ENCODE measurements around the gene ITPR1. TPM values are rescaled to one million over a fixed set of nuclear protein-coding genes. Genes with fewer than 3 reads are reported as not detected.

ITPR1 gene
- total RNA-seq, 2 experiments from 2014 or later = 84.4 to 104 TPM

- H3K9me2 ChIP-seq (ENCODE audit: insufficient read depth, low read length) = no peaks in the 10 kb centered on the region
- no peaks in the 10 kb centered on the region for H4K20me1 ChIP-seq (ENCODE audit: insufficient read depth, low read length)
- no peak for DNase-seq (ENCODE audit: low spot score)
- ChIA-PET CTCF (ENCODE audit: unreplicated experiment) (interaction anchor here (0.5 kb wide), 1 partner anchor 590 kb away, joined by 3 read pairs; no protein-coding TSS in a partner anchor), POLR2A (interaction anchor here (0.5 to 0.6 kb wide), 3 partner anchors 96 to 394 kb away, joined by 3 to 4 read pairs (median 3); no protein-coding TSS in a partner anchor)
- no peak overlapping the region for H3K27ac ChIP-seq (ENCODE audit: low read depth, low read length, poor library complexity, severe bottlenecking)
- no peaks in the 10 kb centered on the region for H3K79me2 ChIP-seq (ENCODE audit: insufficient read depth, low read depth, low read length)
- TF ChIP-seq EZH2phosphoT487 (IDR thresholded peaks at IDR 0.05; ENCODE audit: borderline replicate concordance, low read depth, low read length) (no peak), CTCF (conservative IDR thresholded peaks at IDR 0.05; ENCODE audit: low read length) (no peak)
- H3K36me3 ChIP-seq (ENCODE audit: insufficient read depth, low read length) = peaks cover 61% of the 10 kb centered on the region
- no peaks in the 10 kb centered on the region for H3K4me1 ChIP-seq (ENCODE audit: insufficient read depth, low read length, poor library complexity, severe bottlenecking)
- no peak overlapping the region for H2AFZ ChIP-seq (ENCODE audit: low read length)
- no peaks in the 10 kb centered on the region for H3K9me3 ChIP-seq (ENCODE audit: low read length)
- H3K4me3 ChIP-seq (ENCODE audit: low read depth, low read length, poor library complexity, severe bottlenecking) = no peak overlapping the region
- H3K4me2 ChIP-seq (ENCODE audit: low read length) = no peak overlapping the region
- BruUV-seq (replicated peaks) = no TSS peak
- intact Hi-C loops (cut with micrococcal nuclease; ENCODE audit: unreplicated experiment) = no loop called here
Observed at GRCh38 chr3:4716266-4716665, 223.1 kb downstream of the ITPR1 start.

GRCh38 chr3:4716706-4717362 is 223.7 kb downstream of the ITPR1 start:
- H3K4me2 ChIP-seq (ENCODE audit: low read length) = no peak overlapping the region
- H3K9me2 ChIP-seq (ENCODE audit: insufficient read depth, low read length) = no peaks in the 10 kb centered on the region
- H3K9me3 ChIP-seq (ENCODE audit: low read length) = no peaks in the 10 kb centered on the region
- H3K4me1 ChIP-seq (ENCODE audit: insufficient read depth, low read length, poor library complexity, severe bottlenecking) = no peaks in the 10 kb centered on the region
- intact Hi-C loops (cut with micrococcal nuclease; ENCODE audit: unreplicated experiment) = no loop called here
- no peak overlapping the region for H3K27ac ChIP-seq (ENCODE audit: low read depth, low read length, poor library complexity, severe bottlenecking)
- H2AFZ ChIP-seq (ENCODE audit: low read length) = no peak overlapping the region
- ChIA-PET POLR2A (interaction anchor here (0.5 to 0.6 kb wide), 3 partner anchors 95 to 395 kb away, joined by 3 to 4 read pairs (median 3); no protein-coding TSS in a partner anchor), CTCF (ENCODE audit: unreplicated experiment) (interaction anchor here (0.5 kb wide), 1 partner anchor 590 kb away, joined by 3 read pairs; no protein-coding TSS in a partner anchor)
- no peak for DNase-seq (ENCODE audit: low spot score)
- TF ChIP-seq CTCF (conservative IDR thresholded peaks at IDR 0.05; ENCODE audit: low read length) (no peak), EZH2phosphoT487 (IDR thresholded peaks at IDR 0.05; ENCODE audit: borderline replicate concordance, low read depth, low read length) (no peak)
- H4K20me1 ChIP-seq (ENCODE audit: insufficient read depth, low read length) = no peaks in the 10 kb centered on the region
- H3K36me3 ChIP-seq (ENCODE audit: insufficient read depth, low read length) = peaks cover 61% of the 10 kb centered on the region
- no peaks in the 10 kb centered on the region for H3K79me2 ChIP-seq (ENCODE audit: insufficient read depth, low read depth, low read length)
- BruUV-seq (replicated peaks) = no TSS peak
- no peak overlapping the region for H3K4me3 ChIP-seq (ENCODE audit: low read depth, low read length, poor library complexity, severe bottlenecking)

- Histone ChIP-seq H3K9me2 (ENCODE audit: insufficient read depth, low read length) (no peaks in the 10 kb centered on the region), H3K4me2 (ENCODE audit: low read length) (no peak overlapping the region), H3K79me2 (ENCODE audit: insufficient read depth, low read depth, low read length) (no peaks in the 10 kb centered on the region), H3K27ac (ENCODE audit: low read depth, low read length, poor library complexity, severe bottlenecking) (no peak overlapping the region), H3K4me3 (ENCODE audit: low read depth, low read length, poor library complexity, severe bottlenecking) (no peak overlapping the region), H3K9me3 (ENCODE audit: low read length) (no peaks in the 10 kb centered on the region), H4K20me1 (ENCODE audit: insufficient read depth, low read length) (no peaks in the 10 kb centered on the region), H2AFZ (ENCODE audit: low read length) (no peak overlapping the region), H3K4me1 (ENCODE audit: insufficient read depth, low read length, poor library complexity, severe bottlenecking) (no peaks in the 10 kb centered on the region), H3K36me3 (ENCODE audit: insufficient read depth, low read length) (peaks cover 61% of the 10 kb centered on the region)
- CTCF ChIA-PET (ENCODE audit: unreplicated experiment) = no interaction called here
- TF ChIP-seq EZH2phosphoT487 (IDR thresholded peaks at IDR 0.05; ENCODE audit: borderline replicate concordance, low read depth, low read length) (no peak), CTCF (conservative IDR thresholded peaks at IDR 0.05; ENCODE audit: low read length) (no peak)
- BruUV-seq (replicated peaks) = no TSS peak
- intact Hi-C loops (cut with micrococcal nuclease; ENCODE audit: unreplicated experiment) = no loop called here
- no peak for DNase-seq (ENCODE audit: low spot score)
- POLR2A ChIA-PET = no interaction called here
Observed at GRCh38 chr3:4717363-4717740, 224.2 kb downstream of the ITPR1 start.
